OCI-LY3 (cell line): ENCODE data around the gene MAP1B.

Source experiments
- H2AFZ ChIP-seq: fragments of 200-600, 300-600 bp; shearing (Covaris generic); 2 replicates; pipeline ENCODE4 v1.6.0; 2014; ENCODE audit warnings: antibody characterized with exemption, low read depth, low read length
- H3K27ac ChIP-seq: fragments of 200-600, 300-600 bp; sonication (generic); 2 replicates; pipeline ENCODE4 v1.5.1; 2014; ENCODE audit warnings: mild to moderate bottlenecking, low read length, moderate library complexity, mixed read lengths
- H3K27me3 ChIP-seq: fragments of 200-600, 300-600 bp; sonication (generic); 2 replicates; pipeline ENCODE4 v1.6.1; 2014; ENCODE audit warnings: low read depth, low read length, mixed read lengths
- H3K36me3 ChIP-seq: fragments of 200-600, 300-600 bp; sonication (generic); replicated peaks from 2 replicates; pipeline ENCODE3; 2014; ENCODE audit warnings: low read depth, low read length, mixed read lengths
- H3K4me1 ChIP-seq: fragments of 300-600, 200-600 bp; sonication (generic); 2 replicates; pipeline ENCODE4 v1.6.1; 2014; ENCODE audit warnings: low read length, mixed read lengths
- H3K4me2 ChIP-seq: fragments of 200-600, 300-600 bp; sonication (generic); 2 replicates; pipeline ENCODE4 v1.6.1; 2014; ENCODE audit warnings: low read length, mixed read lengths
- H3K4me3 ChIP-seq: fragments of 300-600, 200-600 bp; sonication (generic); 2 replicates; pipeline ENCODE4 v1.5.1; 2014; ENCODE audit warnings: antibody characterized with exemption, mild to moderate bottlenecking, low read length, moderate library complexity
- H3K79me2 ChIP-seq: fragments of 300-600, 200-600 bp; shearing (Covaris generic); 2 replicates; pipeline ENCODE4 v1.6.1; 2014; ENCODE audit warnings: mild to moderate bottlenecking, low read length, mixed read lengths
- H3K9ac ChIP-seq: fragments of 300-600, 200-600 bp; shearing (Covaris generic); 2 replicates; pipeline ENCODE4 v1.6.0; 2014; ENCODE audit warnings: mild to moderate bottlenecking, low read length, moderate library complexity
- H3K9me3 ChIP-seq: fragments of 200-600, 300-600 bp; shearing (Covaris generic); 2 replicates; pipeline ENCODE4 v1.6.1; 2014; ENCODE audit warnings: low read length, mixed read lengths; ENCODE audit not compliant: insufficient read depth
- H4K20me1 ChIP-seq: fragments of 200-600, 300-600 bp; sonication (generic); 2 replicates; pipeline ENCODE4 v1.6.1; 2016; ENCODE audit warnings: low read length, mixed read lengths; ENCODE audit not compliant: insufficient read depth
- CTCF ChIP-seq: fragments of 200-600, 300-600 bp; sonication (generic); IDR thresholded peaks from 2 replicates; pipeline ENCODE4 v1.5.1; 2014; ENCODE audit warnings: antibody characterized with exemption, low read length, low read depth
- EZH2phosphoT487 ChIP-seq: fragments of 200-600 bp; shearing (Covaris generic); IDR thresholded peaks from 2 replicates; pipeline ENCODE4 v1.6.1; 2018; ENCODE audit warnings: antibody characterized with exemption, mixed run types, low read depth

The MAP1B gene

GRCh38 chr5:72197393-72197792 is 90.1 kb downstream of the MAP1B start:
- peaks cover 50% of the 10 kb centered on the region for H3K27me3 ChIP-seq
- no peak overlapping the region for H3K9ac ChIP-seq
- no peak overlapping the region for H3K4me2 ChIP-seq
- TF ChIP-seq EZH2phosphoT487, result no peak
- no peak for TF ChIP-seq CTCF
- no peaks in the 10 kb centered on the region for H4K20me1 ChIP-seq
- H3K9me3 ChIP-seq, result no peaks in the 10 kb centered on the region
- H3K4me3 ChIP-seq, result no peak overlapping the region
- no peak overlapping the region for H3K27ac ChIP-seq
- H3K36me3 ChIP-seq, result no peaks in the 10 kb centered on the region
- H3K4me1 ChIP-seq, result peaks cover 15% of the 10 kb centered on the region
- H3K79me2 ChIP-seq, result no peaks in the 10 kb centered on the region
- H2AFZ ChIP-seq, result no peak overlapping the region

GRCh38 chr5:72199681-72200080 is 92.4 kb downstream of the MAP1B start:
- Histone ChIP-seq H3K4me3 (no peak overlapping the region), H3K4me1 (peaks cover 10% of the 10 kb centered on the region), H4K20me1 (no peaks in the 10 kb centered on the region), H3K4me2 (no peak overlapping the region), H3K27me3 (peaks cover 28% of the 10 kb centered on the region), H3K9ac (no peak overlapping the region), H2AFZ (no peak overlapping the region), H3K79me2 (no peaks in the 10 kb centered on the region), H3K9me3 (no peaks in the 10 kb centered on the region), H3K27ac (no peak overlapping the region), H3K36me3 (no peaks in the 10 kb centered on the region)
- TF ChIP-seq EZH2phosphoT487 (no peak), CTCF (no peak)

GRCh38 chr5:72202331-72202825 is 95.1 kb downstream of the MAP1B start:
- H3K27ac ChIP-seq, result no peak overlapping the region

GRCh38 chr5:72203251-72203845 is 96.1 kb downstream of the MAP1B start:
- no peak overlapping the region for H3K4me2 ChIP-seq
- TF ChIP-seq EZH2phosphoT487 (no peak), CTCF (no peak)
- no peaks in the 10 kb centered on the region for H3K4me1 ChIP-seq
- no peak overlapping the region for H3K9ac ChIP-seq
- no peak overlapping the region for H3K27ac ChIP-seq
- H3K36me3 ChIP-seq, result no peaks in the 10 kb centered on the region
- no peak overlapping the region for H2AFZ ChIP-seq
- H3K27me3 ChIP-seq, result no peaks in the 10 kb centered on the region
- no peaks in the 10 kb centered on the region for H4K20me1 ChIP-seq
- no peaks in the 10 kb centered on the region for H3K79me2 ChIP-seq
- no peaks in the 10 kb centered on the region for H3K9me3 ChIP-seq
- H3K4me3 ChIP-seq, result no peak overlapping the region

More at GRCh38 chr5:72202331-72202825, 95.1 kb downstream of the MAP1B start:
- no peak overlapping the region for H3K4me2 ChIP-seq
- no peaks in the 10 kb centered on the region for H3K4me1 ChIP-seq
- no peaks in the 10 kb centered on the region for H4K20me1 ChIP-seq
- no peaks in the 10 kb centered on the region for H3K9me3 ChIP-seq
- H3K9ac ChIP-seq, result no peak overlapping the region
- no peaks in the 10 kb centered on the region for H3K79me2 ChIP-seq
- no peak overlapping the region for H2AFZ ChIP-seq
- TF ChIP-seq CTCF (no peak), EZH2phosphoT487 (no peak)
- H3K4me3 ChIP-seq, result no peak overlapping the region
- no peaks in the 10 kb centered on the region for H3K36me3 ChIP-seq
- H3K27me3 ChIP-seq, result 0 out of 2 replicates have a peak, but pooled peaks cover 5% of the 10 kb centered on the region
